Measurements from ENCODE around the gene PDE8A.

GRCh38 chr15:84938726-84939125 lies 42.9 kb upstream of the PDE8A start:
- no peak for TF ChIP-seq EZH2 (IDR thresholded peaks at IDR 0.05; ENCODE audit: borderline replicate concordance, insufficient read depth, low read depth, low read length, poor library complexity, severe bottlenecking)
- no peak for TF ChIP-seq CTCF (IDR thresholded peaks at IDR 0.05)

All from B cell (primary cell).